Left kidney (tissue), 1 donor: ENCODE results near the gene MAPK1IP1L. TPM values are rescaled to one million over a fixed set of nuclear protein-coding genes. Genes with fewer than 3 reads are reported as not detected.

Experiments used
- polyA plus RNA-seq: library from polyadenylated mRNA; unstranded; fragments of 120-200 nt; gene quantifications from one replicate; pipeline ENCODE4 v1.2.1, GENCODE V29; 2013; ENCODE audit not compliant: insufficient read length

MAPK1IP1L gene
- polyA plus RNA-seq, 1 donor, result 106 TPM

Other genes starting within 250 kb of the MAPK1IP1L start
- gene GCH1, start 148.8 kb upstream of the MAPK1IP1L start, polyA plus RNA-seq, result 10.0 TPM
- gene WDHD1, start 24.5 kb upstream of the MAPK1IP1L start, polyA plus RNA-seq, result 24.9 TPM
- 23.3 TPM for gene SOCS4, start 24.4 kb upstream of the MAPK1IP1L start, polyA plus RNA-seq
- gene LGALS3, start 77.6 kb downstream of the MAPK1IP1L start, polyA plus RNA-seq, result 14.3 TPM
- gene DLGAP5, start 139.9 kb downstream of the MAPK1IP1L start, polyA plus RNA-seq, result 49.9 TPM
- gene FBXO34, start 219.8 kb downstream of the MAPK1IP1L start, polyA plus RNA-seq, result 39.7 TPM